Esophagus squamous epithelium (tissue), 5 donors: Measurements from ENCODE around the gene EXOSC9. TPM values are rescaled to one million over a fixed set of nuclear protein-coding genes. Genes with fewer than 3 reads are reported as not detected.
A peak's percentile ranks its signal among the peaks of the same experiment; 100 is the strongest.
"Not testable (repeated sequence)": the region's sequence is repeated elsewhere in the genome, so short reads cannot be mapped to it uniquely, and the experiment has no call there.

Experiments
- DNase-seq: peaks from one replicate; lab custom pipeline; 2025; lab: John Stamatoyannopoulos, UW
- H3K27ac ChIP-seq, 4 donors: fragments of 200-600 bp; sonication (generic); one replicate each; pipeline ENCODE4 v1.5.1; 2016 to 2019; ENCODE audit warnings: mild to moderate bottlenecking in 1 of 4
- H3K27me3 ChIP-seq, 4 donors: fragments of 200-600 bp; sonication (generic); 1 replicate in 3 of 4; 2 replicates in 1 of 4; pipeline versions ENCODE4 v1.5.1 to v1.6.0; 2017 to 2021; ENCODE audit warnings: antibody characterized with exemption in 1 of 4
- H3K36me3 ChIP-seq, 3 donors: fragments of 200-600 bp; sonication (generic); one replicate each; pipeline ENCODE4 v1.5.1; 2016 to 2019
- H3K4me1 ChIP-seq, 3 donors: fragments of 200-600 bp; sonication (generic); one replicate each; pipeline ENCODE4 v1.5.1; 2017 to 2019
- H3K4me3 ChIP-seq, 4 donors: fragments of 200-600 bp; sonication (generic); 1 replicate in 3 of 4; 2 replicates in 1 of 4; pipeline ENCODE4 v1.5.1; 2016 to 2019; ENCODE audit warnings: mild to moderate bottlenecking in 2 of 4, moderate library complexity in 1 of 4
- H3K9me3 ChIP-seq, 3 donors: fragments of 200-600 bp; sonication (generic); one replicate each; pipeline ENCODE4 v1.5.1; 2016 to 2019
- CTCF ChIP-seq, 6 experiments: fragments of 450-650 bp in 4 of 6; fragments of 200-600 bp in 2 of 6; sonication (generic) in 2 of 6; IDR thresholded peaks; one replicate each; pipeline ENCODE4 v1.5.1; 2016 to 2019; ENCODE audit warnings: antibody characterized with exemption in 6 of 6, mild to moderate bottlenecking in 4 of 6, moderate library complexity in 4 of 6
- POLR2A ChIP-seq, 4 donors: fragments of 450-650 bp; IDR thresholded peaks; one replicate each; pipeline ENCODE4 v1.6.1; 2017; ENCODE audit warnings: antibody characterized with exemption in 4 of 4, mild to moderate bottlenecking in 4 of 4, moderate library complexity in 3 of 4
- WGBS, 2 donors: methylation state at CpG; one replicate each; pipeline ENCODE4 v1.1.5; 2018; 5-methylcytosine and 5-hydroxymethylcytosine counted together
- intact Hi-C: fragments of 100-400 bp; cut with DNase I; formaldehyde crosslinking; loops from one replicate; pipeline ENCODE4 v1.15.0; 2022
- total RNA-seq, 4 donors: library from RNA; depleted of rRNA; stranded (reverse); fragments of >200 nt; gene quantifications; one replicate each; pipeline ENCODE4 v1.1.0, GENCODE V29; 2016
- donor health status: DM: yes; HTN: yes; CAD: no.

Gene EXOSC9, protein sequence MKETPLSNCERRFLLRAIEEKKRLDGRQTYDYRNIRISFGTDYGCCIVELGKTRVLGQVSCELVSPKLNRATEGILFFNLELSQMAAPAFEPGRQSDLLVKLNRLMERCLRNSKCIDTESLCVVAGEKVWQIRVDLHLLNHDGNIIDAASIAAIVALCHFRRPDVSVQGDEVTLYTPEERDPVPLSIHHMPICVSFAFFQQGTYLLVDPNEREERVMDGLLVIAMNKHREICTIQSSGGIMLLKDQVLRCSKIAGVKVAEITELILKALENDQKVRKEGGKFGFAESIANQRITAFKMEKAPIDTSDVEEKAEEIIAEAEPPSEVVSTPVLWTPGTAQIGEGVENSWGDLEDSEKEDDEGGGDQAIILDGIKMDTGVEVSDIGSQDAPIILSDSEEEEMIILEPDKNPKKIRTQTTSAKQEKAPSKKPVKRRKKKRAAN
- total RNA-seq: 10 to 100 TPM in 3 of 4 donors, 1 to 10 TPM in 1; 9.3 to 27.7 (median 23.9) TPM

- peak; percentile 39 for DNase-seq
- Histone ChIP-seq H3K4me3 (peak within 1 kb of the TSS; percentile 60 to 94 (median 74)), H3K27me3 (no peaks in the 10 kb centered on the region), H3K4me1 (peaks cover 0 to 31% (median 0%) of the 10 kb centered on the region in 3 donors), H3K36me3 (peaks cover 0 to 36% (median 0%) of the 10 kb centered on the region in 3 donors), H3K9me3 (no peaks in the 10 kb centered on the region), H3K27ac (peak within 1 kb of the TSS; percentile 82 to 93 (median 88))
- intact Hi-C loops: no loop called here
- peak in 1 of 6 experiments; percentile 34 for TF ChIP-seq CTCF (IDR thresholded peaks at IDR 0.05)
- peak in 3 of 4 donors; percentile 65 to 75 (median 70) for TF ChIP-seq POLR2A (IDR thresholded peaks at IDR 0.05)
- 0 to 1% methylated on average over 34 to 36 of the region's 48 CpGs for WGBS, 2 donors
These were observed at the start of gene EXOSC9 for GRCh38 chr4:121800961-121801714. Gene EXOSC9 (plus strand): TSS chr4:121801323. CDS start chr4:121801425, 102 bp downstream.

DNA sequence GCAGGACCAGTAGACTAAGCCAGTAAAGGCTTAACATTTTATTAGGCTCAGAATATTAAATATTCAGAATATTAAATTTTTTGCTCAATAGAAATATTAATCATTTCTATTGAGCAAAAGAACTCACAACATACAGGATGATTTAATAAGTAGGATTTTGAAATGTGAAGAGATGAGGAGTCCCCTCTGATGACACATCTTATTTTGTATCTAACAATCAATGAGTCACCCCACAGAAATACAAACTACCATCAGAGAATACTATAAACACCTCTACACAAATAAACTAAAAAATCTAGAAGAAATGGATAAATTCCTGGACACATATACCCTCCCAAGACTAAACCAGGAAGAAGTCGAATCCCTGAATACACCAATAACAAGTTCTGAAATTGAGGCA, 49.0 kb upstream of the EXOSC9 start:
- intact Hi-C loops: not testable (repeated sequence)

GRCh38 chr4:121758925-121759568, 42.1 kb upstream of the EXOSC9 start:
- no peak for TF ChIP-seq POLR2A (IDR thresholded peaks at IDR 0.05)
- Histone ChIP-seq H3K27me3 (peaks cover 0 to 20% (median 0%) of the 10 kb centered on the region in 4 donors), H3K27ac (no peak overlapping the region), H3K9me3 (no peaks in the 10 kb centered on the region), H3K4me3 (no peak overlapping the region), H3K4me1 (no peaks in the 10 kb centered on the region), H3K36me3 (no peaks in the 10 kb centered on the region)
- intact Hi-C loops: no loop called here
- 89 to 95% methylated on average over 2 of the region's 2 CpGs for WGBS, 2 donors
- no peak for DNase-seq

More for the DNA sequence above, 49.0 kb upstream of the EXOSC9 start:
- H3K4me1 ChIP-seq, H3K36me3 ChIP-seq, H3K27me3 ChIP-seq, DNase-seq, H3K4me3 ChIP-seq, H3K9me3 ChIP-seq, H3K27ac ChIP-seq: not testable (repeated sequence)
- 75 to 86% methylated on average over 1 of the region's 1 CpG for WGBS, 2 donors

DNA sequence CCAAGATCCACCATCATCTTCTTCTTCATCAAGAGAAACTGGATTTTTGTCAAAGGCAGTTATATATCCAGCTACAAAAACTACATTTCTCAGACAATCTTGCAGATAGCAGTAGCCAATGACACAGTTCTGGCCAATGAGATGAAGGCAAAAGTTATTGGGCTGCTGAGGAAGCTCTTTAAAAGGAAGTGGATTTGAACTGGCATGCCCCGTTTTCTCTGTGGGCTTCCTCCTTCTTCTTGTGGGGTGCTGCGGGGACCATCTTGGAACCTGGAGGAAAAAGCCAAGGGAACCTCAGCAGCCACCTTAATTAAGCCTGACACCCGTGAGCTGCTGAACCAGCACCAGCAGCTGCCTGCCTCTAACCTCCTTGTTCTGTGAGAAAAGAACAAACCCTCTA, 40.9 kb upstream of the EXOSC9 start:
- DNase-seq: no peak
- H3K4me3 ChIP-seq: no peak overlapping the region
- no peaks in the 10 kb centered on the region for H3K9me3 ChIP-seq
- no peak for TF ChIP-seq POLR2A (IDR thresholded peaks at IDR 0.05)
- no peak for TF ChIP-seq CTCF (IDR thresholded peaks at IDR 0.05)
- H3K36me3 ChIP-seq: no peaks in the 10 kb centered on the region
- intact Hi-C loops: no loop called here
- H3K27me3 ChIP-seq: peaks cover 0 to 32% (median 3%) of the 10 kb centered on the region in 4 donors
- 45 to 61% methylated on average over 3 of the region's 3 CpGs for WGBS, 2 donors
- no peak overlapping the region for H3K27ac ChIP-seq
- peaks cover 0 to 9% (median 3%) of the 10 kb centered on the region in 3 donors for H3K4me1 ChIP-seq

DNA sequence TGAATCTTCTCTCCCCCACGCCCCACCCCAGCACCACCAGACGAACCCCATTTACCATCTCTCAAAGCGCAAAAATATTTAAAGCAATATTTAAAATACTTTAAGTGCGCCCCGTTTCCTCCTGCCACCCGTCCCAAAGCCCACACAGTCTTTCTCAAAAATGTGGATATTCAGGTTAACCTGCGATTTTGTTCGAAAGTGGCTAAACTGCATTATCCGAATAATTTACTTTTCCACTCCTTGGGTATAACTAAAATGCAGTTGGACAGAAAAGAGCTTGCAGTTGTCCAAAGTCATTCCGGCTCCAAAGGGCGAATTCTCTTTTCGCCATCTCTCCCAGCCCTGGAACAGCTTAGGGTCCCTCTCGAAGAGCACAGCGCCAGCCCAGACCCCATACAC, 36.8 kb upstream of the EXOSC9 start:
- no peak for DNase-seq
- no peaks in the 10 kb centered on the region for H3K9me3 ChIP-seq
- no peak for TF ChIP-seq POLR2A (IDR thresholded peaks at IDR 0.05)
- TF ChIP-seq CTCF (IDR thresholded peaks at IDR 0.05): no peak
- no peak overlapping the region for H3K27ac ChIP-seq
- peaks cover 0 to 12% (median 3%) of the 10 kb centered on the region in 3 donors for H3K4me1 ChIP-seq
- intact Hi-C loops: no loop called here
- peaks cover 0 to 61% (median 4%) of the 10 kb centered on the region in 4 donors for H3K27me3 ChIP-seq
- H3K36me3 ChIP-seq: no peaks in the 10 kb centered on the region
- WGBS, 2 donors: 35 to 50% methylated on average over 13 of the region's 14 CpGs
- H3K4me3 ChIP-seq: peak overlapping the region; percentile 19 to 59 (median 38)
